ENCODE measurements around the gene PIK3R6.
"Not testable (repeated sequence)": the region's sequence is repeated elsewhere in the genome, so short reads cannot be mapped to it uniquely, and the experiment has no call there.

The PIK3R6 gene

DNA sequence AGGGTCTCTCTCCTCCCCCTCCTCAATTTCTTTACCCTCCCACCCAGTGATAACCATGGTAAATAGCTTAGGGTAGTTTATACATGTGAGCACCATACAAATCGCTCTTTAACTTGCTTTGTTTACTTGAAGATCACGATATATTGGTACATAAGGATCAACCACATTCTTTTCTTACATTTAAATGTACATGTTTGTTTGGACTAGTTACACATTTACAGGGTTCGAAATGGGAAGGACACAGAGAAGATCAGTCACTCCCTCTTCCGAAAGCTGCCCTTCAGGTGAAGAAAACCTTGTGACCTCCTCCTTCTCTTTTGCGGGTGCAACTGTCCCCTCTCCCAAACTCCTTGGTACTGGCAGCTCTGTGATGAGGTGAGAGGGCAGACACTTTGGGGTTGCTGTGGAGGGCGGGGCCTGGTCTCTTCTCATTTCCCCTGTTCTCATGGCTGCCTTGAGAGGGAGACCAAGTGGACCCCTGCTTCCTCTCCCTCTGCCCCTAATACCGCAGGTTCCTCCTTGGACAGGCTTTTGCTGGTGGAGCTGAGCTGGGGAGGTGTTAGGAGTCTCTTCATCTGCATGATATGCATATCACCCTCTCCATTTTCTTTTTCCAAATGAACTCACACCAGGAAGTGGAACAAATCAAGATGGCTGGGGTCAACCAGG is 4.7 kb upstream of the PIK3R6 start:
- DNase-seq, result no peak

DNA sequence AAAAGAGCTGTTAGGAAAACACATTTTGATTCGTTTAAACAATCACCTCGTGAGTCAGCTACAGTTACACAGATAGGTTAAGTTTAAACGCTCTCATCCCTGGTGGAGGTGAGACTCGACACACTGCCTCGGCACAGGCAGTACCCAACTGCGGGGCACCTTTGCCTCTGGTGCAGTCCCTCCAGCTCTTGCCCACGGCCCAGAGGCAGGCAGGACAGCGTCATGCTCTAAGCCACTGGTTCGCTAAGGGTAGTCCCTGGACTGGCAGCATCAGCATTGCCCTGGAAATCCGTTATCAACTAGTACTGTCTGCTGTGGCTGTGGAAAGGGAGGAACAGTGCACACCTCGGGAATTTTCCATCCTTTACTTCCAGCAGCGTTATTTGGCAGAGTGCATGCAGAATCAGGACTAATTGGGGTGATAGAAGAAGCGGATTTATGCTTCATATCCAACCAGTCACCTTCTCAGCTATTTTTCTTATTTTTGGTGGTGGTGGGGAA is 3.7 kb upstream of the PIK3R6 start:
- DNase-seq, result no peak

DNA sequence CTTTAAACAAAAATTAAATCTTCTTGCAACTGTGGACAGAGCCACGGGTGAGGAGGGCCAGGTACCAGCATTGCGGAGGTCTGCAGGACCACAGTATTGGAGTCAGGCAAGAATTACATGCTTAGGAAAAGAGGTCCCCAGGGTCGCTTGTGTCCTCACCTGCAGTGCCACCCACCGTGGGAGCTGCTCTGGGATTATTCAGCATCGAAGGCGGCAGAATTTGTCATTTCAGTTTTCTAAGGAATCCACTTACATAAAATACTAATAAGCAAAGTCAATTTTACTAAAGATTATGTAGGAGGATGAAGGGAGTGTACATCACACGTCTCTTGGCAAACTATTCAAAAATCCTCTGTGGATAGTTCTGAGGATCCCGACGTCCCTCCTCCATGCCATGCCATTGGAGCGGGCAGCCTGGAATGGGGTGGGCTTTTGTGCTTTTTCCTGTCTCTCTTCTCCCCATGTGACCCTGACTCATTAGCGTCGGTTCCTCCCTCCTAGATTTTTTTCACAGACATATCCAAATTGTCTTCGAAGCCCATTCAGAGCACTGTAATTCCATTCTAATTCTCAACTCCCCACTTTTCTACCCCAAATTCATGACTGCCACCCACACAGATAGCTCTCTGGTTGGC is 3.0 kb upstream of the PIK3R6 start:
- DNase-seq, result no peak

DNA sequence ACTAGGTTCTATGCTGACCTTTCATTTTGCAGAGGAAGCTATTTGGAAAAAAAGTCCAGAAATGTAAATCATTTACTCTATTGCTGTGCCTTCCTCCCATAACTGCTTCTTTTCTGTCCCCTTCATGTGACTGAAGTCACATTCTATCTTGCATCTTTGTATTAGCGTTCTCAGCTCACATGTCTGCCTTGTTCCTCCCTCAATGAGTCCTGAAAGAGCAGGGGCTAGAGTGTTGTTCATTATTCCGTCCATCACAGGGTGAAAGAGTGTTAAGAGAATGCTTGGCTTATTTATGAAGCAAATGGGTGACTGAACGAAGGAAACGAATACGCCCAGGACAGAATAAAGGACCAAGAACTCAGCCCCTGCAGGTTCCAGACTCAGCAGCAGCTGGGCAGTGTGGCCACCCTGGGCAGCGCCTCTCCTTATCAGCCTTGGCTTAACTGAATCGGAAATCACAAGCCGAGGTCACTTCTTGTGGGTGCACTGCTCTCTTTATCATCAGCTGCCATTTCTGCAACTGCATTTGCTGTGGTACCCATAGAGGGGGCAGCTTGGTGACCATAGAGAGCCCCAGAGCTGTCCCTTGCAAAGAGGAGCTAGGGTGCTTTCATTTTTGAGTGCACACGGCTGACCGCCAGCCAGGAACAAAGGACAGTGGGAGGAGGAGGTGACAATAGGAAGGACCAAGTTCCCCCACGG is 1.8 kb upstream of the PIK3R6 start:
- DNase-seq, result no peak

DNA sequence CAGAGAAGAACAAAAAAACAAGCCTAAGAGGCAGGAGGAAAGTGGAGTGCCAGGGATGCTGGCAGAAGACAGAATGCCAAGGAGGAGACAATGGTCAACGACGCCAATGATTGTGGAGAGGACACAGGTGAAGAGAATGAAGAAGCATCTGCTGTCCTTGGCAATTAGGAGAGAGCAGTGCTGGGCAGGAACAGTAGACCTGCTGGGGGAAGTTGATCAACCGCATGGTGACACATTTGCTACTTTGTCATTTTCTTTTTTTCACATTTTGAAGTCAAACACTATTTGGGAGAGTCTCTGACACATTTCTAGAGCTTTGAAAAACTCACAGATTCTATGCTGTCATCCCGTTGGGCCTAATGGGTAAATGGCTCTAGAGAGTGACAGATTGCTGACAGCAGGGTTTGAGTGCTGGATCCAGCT is 1.1 kb upstream of the PIK3R6 start:
- DNase-seq, result no peak

DNA sequence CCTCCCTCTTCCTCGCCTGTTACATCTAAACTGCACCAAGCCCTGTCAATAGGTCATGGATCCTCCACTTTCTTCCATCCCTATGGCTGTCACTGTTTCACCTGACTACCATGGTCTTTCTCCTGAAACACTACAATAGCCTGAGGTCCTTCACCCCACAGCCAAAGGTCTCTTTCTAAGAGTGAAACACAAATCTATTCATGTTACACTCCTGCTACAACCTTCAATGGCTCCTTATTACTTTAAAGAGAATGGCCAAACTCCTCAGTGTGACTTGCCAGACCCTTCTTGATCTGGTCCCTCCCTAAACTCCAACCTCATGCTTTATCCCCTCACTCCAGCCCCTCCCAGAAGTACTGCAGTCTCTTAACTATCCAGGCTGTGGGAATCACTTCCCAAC is 618 bp upstream of the PIK3R6 start:
- DNase-seq, result no peak

DNA sequence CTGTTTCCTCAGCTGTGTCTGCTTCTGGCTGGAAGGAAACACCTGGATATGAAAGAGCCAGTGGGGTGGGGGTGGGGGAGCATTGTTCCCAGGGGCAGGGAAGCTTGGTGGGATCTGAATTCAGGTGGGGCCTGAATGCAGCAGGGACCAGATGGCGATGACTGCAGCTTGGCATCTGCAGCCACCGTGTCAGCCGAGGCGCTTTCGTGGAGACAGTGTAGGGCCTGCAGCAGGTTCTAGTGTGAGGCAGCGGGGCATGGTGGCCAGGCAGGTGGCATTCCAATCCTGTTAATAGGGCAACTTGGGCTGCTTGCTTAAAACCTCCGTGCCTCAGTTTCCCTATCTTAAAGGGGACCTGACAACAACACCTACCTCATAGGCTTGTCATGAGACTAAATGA is 1.7 kb downstream of the PIK3R6 start:
- DNase-seq, result no peak

DNA sequence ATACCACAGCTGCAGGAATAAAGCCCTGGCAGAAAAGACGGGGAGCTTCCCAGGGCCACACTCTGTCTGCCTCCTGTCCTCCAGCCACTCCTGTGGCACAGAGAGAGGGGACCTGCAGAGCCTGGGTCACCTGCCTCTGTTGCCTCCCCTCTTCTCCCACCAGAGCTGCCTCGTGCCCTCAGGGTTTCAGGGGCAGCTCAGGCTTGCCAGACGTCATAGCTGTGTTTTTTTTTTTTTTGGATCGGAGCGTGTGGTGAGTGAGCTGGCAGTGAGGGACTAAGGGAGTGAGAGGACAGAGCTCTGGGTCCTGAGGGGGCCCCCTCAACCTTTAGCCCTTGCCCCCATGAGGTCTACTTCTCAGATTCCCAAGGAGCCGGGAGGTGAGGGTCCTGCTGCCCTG is 2.1 kb downstream of the PIK3R6 start:
- DNase-seq, result no peak

DNA sequence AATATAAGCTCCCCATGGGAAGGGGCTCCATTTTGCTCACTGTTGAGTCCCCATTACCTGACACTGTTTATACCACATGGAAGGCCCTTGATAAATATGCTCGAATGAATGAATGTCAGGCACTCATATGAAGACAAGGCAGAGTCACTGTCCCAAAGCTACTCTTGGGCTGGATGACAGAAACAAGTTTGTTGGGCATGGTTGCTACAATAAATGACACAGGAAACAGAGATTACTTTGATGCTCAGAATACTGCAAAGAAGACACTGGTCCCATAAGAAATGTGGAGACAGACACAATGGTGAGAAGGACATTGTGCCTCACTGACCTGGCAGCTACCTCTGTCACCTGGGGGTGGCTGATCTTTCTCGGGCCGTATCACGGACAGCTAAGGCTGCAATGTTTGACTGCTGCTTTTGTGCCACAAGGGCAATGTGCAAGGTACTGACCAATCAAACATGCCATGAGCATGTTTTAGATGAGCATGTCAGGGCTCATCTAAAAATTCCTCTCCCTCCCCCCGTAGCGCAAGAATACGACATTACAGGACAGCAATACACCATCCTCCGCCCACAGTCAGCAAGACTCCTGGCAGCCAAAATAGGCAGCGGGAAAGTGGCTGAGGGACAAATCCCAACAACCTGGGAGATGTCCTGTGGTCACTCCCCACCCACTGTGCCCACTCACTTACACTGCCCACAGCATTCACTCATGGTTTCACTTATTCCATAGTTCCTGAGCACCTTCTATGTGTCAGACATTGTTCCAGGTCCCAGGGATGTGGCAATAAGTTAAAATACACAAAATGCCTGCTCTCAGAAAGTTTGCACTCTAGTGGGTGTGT is 5.0 kb downstream of the PIK3R6 start:
- no peak for DNase-seq

DNA sequence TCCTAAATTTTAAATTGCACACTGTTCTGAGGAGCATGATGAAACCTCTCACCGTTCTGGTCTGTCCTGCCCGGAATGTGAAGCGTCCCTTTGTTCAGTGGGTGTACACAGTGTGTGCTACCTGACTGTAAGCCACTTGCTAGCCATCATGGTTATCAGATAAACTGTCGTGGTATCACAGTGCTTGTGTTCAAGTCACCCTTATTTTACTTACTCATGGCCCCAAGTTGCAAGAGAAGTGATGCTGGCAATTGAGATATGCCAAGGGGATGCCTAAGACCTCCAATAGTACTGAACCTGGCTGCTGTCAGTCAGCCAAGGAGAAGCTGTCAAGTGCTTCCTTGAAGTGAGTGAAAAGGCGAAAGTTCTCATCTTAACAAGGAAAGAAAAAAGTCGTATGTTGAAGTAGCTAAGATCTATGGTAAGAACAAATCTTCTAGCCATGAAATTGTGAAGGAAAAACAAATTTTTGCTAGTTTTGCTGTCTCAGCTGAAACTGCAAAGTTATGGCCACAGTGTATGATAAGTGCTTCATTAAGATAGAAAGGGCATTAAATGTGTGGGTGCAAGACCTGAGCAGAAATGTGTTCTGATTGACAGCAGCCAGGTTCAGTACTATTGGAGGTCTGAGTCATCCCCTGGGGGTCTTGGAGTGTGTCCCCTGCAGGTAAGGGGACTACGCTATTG is 5.8 kb downstream of the PIK3R6 start:
- no peak for DNase-seq

DNA sequence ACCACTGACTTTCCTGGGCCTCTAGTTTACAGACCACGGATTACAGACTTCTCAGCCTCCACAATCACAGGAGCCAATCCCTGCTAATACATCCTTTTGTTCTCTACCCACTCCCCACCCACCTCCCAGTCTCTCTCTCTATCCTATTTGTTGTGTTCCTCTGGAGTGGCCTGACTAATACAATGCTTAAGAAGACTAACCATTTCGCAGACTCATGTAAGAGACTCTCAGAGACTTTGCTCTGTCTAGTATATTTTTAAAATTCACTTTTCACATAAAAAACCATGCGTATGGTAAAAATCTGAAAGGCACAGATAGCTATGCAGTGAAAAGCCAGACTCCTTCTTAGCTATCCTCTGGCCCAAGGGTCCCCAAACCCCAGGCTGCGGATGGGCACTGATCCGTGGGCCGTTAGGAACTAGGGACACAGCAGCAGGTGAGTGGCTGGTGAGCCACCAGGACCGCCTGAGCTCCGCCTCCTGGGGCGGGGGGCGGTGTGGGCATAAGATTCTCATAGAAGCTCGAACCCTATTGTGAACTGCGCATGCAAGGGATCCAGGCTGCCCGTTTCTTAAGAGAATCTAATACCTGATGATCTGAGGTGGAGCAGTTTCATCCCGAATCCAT is 7.6 kb downstream of the PIK3R6 start:
- no peak for DNase-seq

DNA sequence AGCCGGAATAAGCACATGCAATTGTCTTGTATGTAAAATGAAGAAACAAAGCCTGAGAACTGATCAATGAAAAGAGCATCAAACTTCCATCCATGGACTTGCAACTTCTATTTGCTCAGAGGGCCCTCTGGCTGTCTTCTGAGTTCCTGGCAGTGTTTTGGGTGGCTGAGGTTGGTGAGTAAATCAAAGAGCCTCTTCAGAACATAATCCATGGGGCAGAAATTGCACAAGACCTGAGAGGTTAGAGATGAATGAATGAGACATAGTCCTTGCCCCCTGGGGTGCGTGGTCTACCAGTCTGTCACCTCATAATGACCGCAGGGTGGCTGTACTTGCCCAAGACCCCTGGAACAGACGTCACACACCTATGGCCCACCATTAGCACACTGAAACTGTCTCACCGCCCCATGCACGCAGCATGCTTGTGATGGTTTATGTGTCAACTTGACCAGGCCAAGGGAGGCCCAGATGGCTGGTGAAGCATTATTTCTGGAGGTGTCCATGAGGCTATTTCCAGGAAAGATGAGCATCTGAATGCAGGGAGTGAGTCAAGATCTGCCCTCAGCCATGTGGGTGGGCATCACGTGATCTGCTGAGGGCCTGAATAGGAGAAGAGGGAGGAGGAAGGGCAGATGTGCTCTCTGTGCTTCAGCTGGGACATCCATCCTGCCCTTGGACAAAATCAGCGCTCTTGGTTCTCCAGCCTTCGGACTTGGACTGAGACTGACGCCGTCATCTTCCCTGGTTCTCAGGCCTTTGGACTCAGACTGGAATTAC is 8.3 kb downstream of the PIK3R6 start:
- no peak for DNase-seq

DNA sequence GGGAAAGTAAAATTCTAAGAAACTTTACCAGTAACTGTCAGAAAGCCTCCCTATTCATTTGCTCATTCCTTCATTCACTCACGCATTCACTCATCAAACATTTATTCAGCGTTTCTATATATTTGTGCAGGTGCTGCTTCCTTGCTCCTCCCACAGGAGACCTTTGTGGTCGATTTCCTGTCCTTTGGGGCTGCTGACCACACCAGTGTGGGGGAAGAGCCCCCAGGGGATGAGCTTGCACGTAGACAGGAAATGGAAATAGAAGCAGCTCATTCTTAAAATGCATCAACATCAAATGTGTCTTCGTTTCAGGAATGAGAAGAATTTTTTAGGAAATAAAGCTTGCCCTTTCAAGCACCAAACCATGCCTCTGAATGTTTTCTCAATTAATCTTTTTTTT is 9.6 kb downstream of the PIK3R6 start:
- no peak for DNase-seq

DNA sequence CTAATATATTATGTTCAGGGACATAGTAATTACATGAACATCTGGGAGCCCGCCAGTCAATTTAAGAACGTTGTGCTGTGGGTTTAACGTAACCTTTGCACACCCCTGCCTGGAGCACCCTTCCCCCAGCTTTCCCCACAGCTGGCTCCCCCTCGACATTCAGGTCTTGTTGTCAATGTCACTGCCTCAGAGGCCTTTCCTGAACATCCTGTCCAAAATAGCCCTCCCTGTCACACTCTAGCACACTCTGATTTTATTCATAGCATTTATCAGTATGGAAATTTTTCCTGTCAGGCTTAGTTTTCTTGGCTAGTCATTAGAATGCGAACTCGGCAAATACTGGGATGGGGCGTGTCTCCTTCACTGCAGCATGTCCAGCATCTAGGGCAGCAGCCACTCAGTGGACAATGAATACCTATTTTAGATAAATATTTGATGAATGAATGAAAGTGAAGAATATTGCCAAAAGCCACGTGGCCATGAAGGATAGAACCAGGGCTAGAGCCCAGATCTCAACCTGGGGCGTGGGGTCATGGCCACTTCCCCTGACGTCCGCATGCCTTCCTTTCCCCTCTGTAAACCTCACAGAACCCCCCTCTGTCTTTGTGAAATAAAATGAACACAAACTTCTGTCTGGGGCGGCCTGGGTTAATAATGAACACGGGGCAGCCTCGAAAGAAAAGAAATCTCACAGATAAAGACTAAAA is 10.5 kb downstream of the PIK3R6 start:
- DNase-seq, result no peak

DNA sequence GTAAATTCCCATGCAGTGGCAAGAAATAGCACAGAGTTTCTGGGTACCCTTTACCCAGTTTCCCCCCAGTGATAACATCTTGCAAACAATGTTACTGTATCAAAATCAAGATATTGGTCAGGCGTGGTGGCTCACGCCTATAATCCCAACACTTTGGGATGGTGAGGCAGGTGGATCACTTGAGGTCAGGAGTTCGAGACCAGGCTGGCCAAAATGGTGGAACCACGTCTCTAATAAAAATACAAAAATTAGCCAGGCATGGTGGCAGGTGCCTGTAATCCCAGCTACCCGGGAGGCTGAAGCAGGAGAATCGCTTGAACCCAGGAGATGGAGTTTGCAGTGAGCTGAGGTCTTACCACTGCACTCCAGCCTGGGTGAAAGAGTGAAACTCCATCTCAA is 11.3 kb downstream of the PIK3R6 start:
- not testable (repeated sequence) for DNase-seq

DNA sequence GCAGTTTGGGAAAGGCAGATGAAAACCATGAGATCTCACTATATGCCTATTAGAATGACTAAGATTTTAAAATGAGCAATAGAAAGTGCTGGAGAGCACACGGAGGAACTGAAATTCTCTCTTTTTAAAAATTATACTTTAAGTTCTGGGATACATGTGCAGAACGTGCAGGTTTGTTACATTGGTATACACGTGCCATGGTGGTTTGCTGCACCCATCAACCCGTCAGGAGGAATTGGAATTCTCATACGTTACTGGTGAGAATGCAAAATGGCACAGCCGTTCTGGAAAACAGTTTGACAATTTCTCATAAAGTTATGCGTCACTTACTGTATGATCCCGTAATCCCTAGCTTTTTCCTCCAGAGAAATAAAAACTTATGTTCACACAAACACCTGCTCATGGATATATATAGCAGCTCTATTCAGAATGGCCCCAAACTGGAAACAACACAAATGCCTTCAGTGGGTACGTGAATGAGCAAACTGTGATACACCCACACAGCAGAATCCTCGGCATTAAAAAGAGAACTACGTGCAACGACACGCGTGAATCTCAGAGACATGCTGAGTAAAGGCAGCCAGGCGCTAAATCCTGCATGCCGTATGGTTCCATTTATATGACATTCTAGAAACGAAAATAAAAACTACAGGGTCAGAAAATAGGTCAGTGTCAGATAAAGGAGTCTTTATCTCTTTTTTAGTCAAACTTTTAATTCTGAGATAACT is 11.8 kb downstream of the PIK3R6 start:
- no peak for DNase-seq

DNA sequence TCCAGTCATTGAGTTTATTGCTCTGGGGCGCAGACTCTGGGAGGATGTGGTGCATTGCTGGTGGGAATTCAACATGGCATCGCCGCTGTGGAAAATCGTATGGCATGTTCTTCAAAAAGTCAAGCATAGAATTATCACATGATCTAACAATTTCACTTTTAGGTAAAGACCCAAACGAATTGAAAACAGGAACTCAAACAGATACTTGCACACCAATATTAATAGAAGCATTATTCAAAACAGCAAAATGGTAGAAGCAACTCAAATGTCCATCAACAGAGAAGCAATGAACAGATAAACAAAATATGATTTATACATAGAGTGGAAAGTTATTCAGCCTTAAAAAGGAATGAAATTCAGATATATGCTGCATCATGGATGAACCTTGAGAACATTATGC is 15.9 kb downstream of the PIK3R6 start:
- no peak for DNase-seq

DNA sequence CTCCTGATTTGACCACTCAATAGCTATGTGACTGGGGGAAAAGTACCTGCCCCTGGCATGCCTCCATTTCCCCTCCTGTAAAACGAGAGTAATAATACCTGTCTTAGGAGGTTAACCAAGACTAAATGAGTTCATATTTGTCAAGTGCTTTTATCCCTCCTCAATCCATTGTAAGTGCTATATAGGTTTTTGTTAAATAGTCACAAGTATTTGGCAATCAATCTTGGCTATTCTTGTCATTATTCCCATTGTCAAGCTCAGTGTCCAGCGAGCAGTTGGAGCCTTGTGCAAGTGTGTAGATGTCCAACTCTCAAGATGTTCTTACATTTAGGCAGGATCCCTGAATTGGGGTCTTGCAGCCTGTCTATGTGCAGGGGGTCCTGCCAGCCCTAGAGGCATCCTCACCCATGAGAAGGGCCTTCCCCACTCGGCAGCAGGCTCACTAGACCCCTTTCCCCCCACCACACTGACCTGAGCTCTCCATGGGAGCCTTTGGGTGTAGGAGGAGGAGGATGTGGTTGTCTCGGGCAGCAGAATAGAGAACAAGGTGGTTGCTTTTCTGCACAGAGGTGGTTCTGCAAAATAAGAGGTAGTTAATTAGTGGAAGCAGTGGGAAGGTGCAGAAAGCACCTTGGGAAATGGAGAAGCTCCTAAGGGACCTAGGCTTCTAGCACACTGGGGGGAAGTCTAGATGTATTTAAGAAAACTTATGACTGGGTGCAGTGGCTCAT is 18.0 kb downstream of the PIK3R6 start:
- DNase-seq, result no peak

DNA sequence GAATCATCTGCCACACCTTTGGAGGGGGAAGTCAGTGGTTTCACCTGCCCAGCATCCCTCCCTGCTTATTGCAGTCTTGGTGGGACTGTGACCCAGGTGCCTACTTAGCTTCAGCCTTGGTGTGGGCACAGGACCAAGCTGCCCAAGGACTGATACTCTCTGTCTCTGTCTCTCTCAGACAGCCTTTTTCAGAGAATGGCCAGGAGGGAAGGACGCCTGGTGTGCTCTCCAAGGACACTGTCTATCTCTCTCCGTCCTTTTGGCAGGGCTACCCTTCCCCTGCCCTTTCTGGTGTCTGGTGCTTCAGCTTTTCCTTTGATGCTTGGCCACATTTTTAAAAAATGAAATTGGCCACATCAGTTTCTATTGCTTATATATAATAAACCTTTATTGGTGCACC is 19.6 kb downstream of the PIK3R6 start:
- DNase-seq, result no peak
